Caco-2 (cell line): ENCODE measurements around the gene XIRP1. TPM values are rescaled to one million over a fixed set of nuclear protein-coding genes. Genes with fewer than 3 reads are reported as not detected.

ENCODE experiments used
- Bru-seq: library from RNA; stranded (reverse); fragments of 400-500 nt; gene quantifications from one replicate; lab custom pipeline; 2021; lab: Mats Ljungman, UMichigan
- BruChase-seq, 2 experiments: library from RNA; stranded (reverse); fragments of 400-500 nt; gene quantifications; one replicate each; lab custom pipeline; 2021; lab: Mats Ljungman, UMichigan
- BruUV-seq: library from RNA; stranded (reverse); fragments of 400-500 nt; replicated peaks from 2 replicates; lab custom pipeline; 2021; lab: Mats Ljungman, UMichigan
- CTCF ChIA-PET: fragments of 300-600 bp; sonication (Branson Sonifier 250); formaldehyde crosslinking; loops from one replicate; lab custom pipeline; 2022; ENCODE audit warnings: antibody characterized with exemption; lab: Charles Lee
- POLR2A ChIA-PET: fragments of 300-600 bp; sonication (Branson Sonifier 250); formaldehyde crosslinking; loops from one replicate; lab custom pipeline; 2022; ENCODE audit warnings: antibody characterized with exemption; lab: Charles Lee
- DNase-seq, 2 experiments: peaks; one replicate each; pipeline versions ENCODE4 v3.0.0 to v3.0.0-alpha.2; 2020 to 2022
- H3K27me3 ChIP-seq: replicated peaks from 2 replicates; pipeline ENCODE4 v1.6.0; 2011; ENCODE audit warnings: low read length; ENCODE audit not compliant: control insufficient read depth, insufficient read depth
- H3K36me3 ChIP-seq: 2 replicates; pipeline ENCODE4 v1.5.1; 2011; ENCODE audit warnings: low read length; ENCODE audit not compliant: control insufficient read depth, insufficient read depth
- H3K4me1 ChIP-seq: fragments of 250-450 bp; sonication (Bioruptor Pico); 2 replicates; pipeline ENCODE4 v1.5.1; 2020; ENCODE audit warnings: mild to moderate bottlenecking
- H3K4me3 ChIP-seq: 2 replicates; pipeline ENCODE4 v1.5.1; 2011; ENCODE audit warnings: low read depth, mild to moderate bottlenecking, control low read depth, low read length
- H3K9me3 ChIP-seq: fragments of 250-450 bp; sonication (Bioruptor Pico); 2 replicates; pipeline ENCODE4 v1.5.1; 2020; ENCODE audit warnings: mild to moderate bottlenecking, moderate library complexity
- H3K27ac Mint-ChIP-seq: one replicate; pipeline ENCODE4 v1.8.0; 2022; ENCODE audit warnings: mixed read lengths; ENCODE audit not compliant: unreplicated experiment
- H3K27me3 Mint-ChIP-seq: one replicate; pipeline ENCODE4 v1.8.0; 2022; ENCODE audit warnings: mixed read lengths; ENCODE audit not compliant: insufficient read depth, unreplicated experiment
- H3K36me3 Mint-ChIP-seq: one replicate; pipeline ENCODE4 v1.8.0; 2022; ENCODE audit warnings: mild to moderate bottlenecking, mixed read lengths; ENCODE audit not compliant: insufficient read depth, unreplicated experiment
- H3K4me1 Mint-ChIP-seq: one replicate; pipeline ENCODE4 v1.8.0; 2022; ENCODE audit warnings: low read depth, mixed read lengths; ENCODE audit not compliant: unreplicated experiment
- H3K4me3 Mint-ChIP-seq: one replicate; pipeline ENCODE4 v1.8.0; 2022; ENCODE audit warnings: mild to moderate bottlenecking, moderate library complexity, mixed read lengths; ENCODE audit not compliant: unreplicated experiment
- H3K9me3 Mint-ChIP-seq: one replicate; pipeline ENCODE4 v1.8.0; 2022; ENCODE audit warnings: mixed read lengths; ENCODE audit not compliant: unreplicated experiment
- intact Hi-C: fragments of 100-400 bp; cut with micrococcal nuclease; formaldehyde crosslinking; loops from one replicate; pipeline ENCODE4 v1.10.0; 2022; ENCODE audit not compliant: unreplicated experiment
- long read RNA-seq: library from polyadenylated mRNA; stranded (forward); transcript quantifications from one replicate; pipeline ENCODE4 v2.0.0, GENCODE V29; 2022
- total RNA-seq: library from RNA; stranded (reverse); gene quantifications from 2 replicates; pipeline ENCODE4 v1.2.3, GENCODE V29; 2022
- TF ChIP-seq, protein P1 (sequence below), 2 experiments: fragments of 200-600 bp in 1 of 2; IDR thresholded peaks; 1 replicate in 1 of 2; 2 replicates in 1 of 2; pipeline versions ENCODE4 v1.5.1 to v1.8.0; 2011 to 2022; ENCODE audit warnings: antibody characterized with exemption in 1 of 2, control low read depth in 1 of 2, inconsistent platforms in 1 of 2, low read depth in 1 of 2, low read length in 1 of 2, mild to moderate bottlenecking in 1 of 2, moderate library complexity in 1 of 2; ENCODE audit not compliant: insufficient read depth in 1 of 2, severe bottlenecking in 1 of 2, unreplicated experiment in 1 of 2

XIRP1 gene, protein sequence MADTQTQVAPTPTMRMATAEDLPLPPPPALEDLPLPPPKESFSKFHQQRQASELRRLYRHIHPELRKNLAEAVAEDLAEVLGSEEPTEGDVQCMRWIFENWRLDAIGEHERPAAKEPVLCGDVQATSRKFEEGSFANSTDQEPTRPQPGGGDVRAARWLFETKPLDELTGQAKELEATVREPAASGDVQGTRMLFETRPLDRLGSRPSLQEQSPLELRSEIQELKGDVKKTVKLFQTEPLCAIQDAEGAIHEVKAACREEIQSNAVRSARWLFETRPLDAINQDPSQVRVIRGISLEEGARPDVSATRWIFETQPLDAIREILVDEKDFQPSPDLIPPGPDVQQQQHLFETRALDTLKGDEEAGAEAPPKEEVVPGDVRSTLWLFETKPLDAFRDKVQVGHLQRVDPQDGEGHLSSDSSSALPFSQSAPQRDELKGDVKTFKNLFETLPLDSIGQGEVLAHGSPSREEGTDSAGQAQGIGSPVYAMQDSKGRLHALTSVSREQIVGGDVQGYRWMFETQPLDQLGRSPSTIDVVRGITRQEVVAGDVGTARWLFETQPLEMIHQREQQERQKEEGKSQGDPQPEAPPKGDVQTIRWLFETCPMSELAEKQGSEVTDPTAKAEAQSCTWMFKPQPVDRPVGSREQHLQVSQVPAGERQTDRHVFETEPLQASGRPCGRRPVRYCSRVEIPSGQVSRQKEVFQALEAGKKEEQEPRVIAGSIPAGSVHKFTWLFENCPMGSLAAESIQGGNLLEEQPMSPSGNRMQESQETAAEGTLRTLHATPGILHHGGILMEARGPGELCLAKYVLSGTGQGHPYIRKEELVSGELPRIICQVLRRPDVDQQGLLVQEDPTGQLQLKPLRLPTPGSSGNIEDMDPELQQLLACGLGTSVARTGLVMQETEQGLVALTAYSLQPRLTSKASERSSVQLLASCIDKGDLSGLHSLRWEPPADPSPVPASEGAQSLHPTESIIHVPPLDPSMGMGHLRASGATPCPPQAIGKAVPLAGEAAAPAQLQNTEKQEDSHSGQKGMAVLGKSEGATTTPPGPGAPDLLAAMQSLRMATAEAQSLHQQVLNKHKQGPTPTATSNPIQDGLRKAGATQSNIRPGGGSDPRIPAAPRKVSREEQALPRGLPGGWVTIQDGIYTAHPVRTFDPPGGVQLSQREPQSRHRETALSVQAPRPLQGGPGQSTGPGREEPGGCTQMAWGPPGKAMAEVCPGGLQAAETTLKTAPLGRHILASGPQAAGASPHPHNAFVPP (N-terminal part only)
- total RNA-seq: 0.14 TPM in 1 of 2 replicates, not detected in the other
- Bru-seq, nascent RNA: not detected
- BruChase-seq, experiment 1, labeled RNA remaining after a 2-hour chase: percentile 8 among the genes with signal in this experiment
- percentile 8 among the genes with signal in this experiment for BruChase-seq, experiment 2, labeled RNA remaining after a 6-hour chase
- long read RNA-seq: 0 reads

GRCh38 chr3:39192490-39193092, at the start of gene XIRP1:
XIRP1 (minus strand) TSS chr3:39192595; CDS start chr3:39189445, 3,150 bp downstream.
- H3K27ac Mint-ChIP-seq: no peak within 1 kb of the TSS
- Histone ChIP-seq H3K27me3 (no peaks in the 10 kb centered on the region), H3K36me3 (no peaks in the 10 kb centered on the region), H3K4me3 (no peak within 1 kb of the TSS), H3K4me1 (peaks cover 26% of the 10 kb centered on the region), H3K9me3 (no peaks in the 10 kb centered on the region)
- no peak for DNase-seq
- ChIA-PET POLR2A (no interaction called here), CTCF (interaction anchor here (0.6 to 5.0 kb wide), 2 partner anchors 95 to 104 kb away, joined by 11 to 132 read pairs; no protein-coding TSS in a partner anchor)
- no peaks in the 10 kb centered on the region for H3K9me3 Mint-ChIP-seq
- intact Hi-C loops: no loop called here
- peaks cover 26% of the 10 kb centered on the region for H3K4me1 Mint-ChIP-seq
- no TSS peak for BruUV-seq
- H3K27me3 Mint-ChIP-seq: peaks cover 3% of the 10 kb centered on the region
- no peaks in the 10 kb centered on the region for H3K36me3 Mint-ChIP-seq
- H3K4me3 Mint-ChIP-seq: no peak within 1 kb of the TSS
- TF ChIP-seq, protein P1, sequence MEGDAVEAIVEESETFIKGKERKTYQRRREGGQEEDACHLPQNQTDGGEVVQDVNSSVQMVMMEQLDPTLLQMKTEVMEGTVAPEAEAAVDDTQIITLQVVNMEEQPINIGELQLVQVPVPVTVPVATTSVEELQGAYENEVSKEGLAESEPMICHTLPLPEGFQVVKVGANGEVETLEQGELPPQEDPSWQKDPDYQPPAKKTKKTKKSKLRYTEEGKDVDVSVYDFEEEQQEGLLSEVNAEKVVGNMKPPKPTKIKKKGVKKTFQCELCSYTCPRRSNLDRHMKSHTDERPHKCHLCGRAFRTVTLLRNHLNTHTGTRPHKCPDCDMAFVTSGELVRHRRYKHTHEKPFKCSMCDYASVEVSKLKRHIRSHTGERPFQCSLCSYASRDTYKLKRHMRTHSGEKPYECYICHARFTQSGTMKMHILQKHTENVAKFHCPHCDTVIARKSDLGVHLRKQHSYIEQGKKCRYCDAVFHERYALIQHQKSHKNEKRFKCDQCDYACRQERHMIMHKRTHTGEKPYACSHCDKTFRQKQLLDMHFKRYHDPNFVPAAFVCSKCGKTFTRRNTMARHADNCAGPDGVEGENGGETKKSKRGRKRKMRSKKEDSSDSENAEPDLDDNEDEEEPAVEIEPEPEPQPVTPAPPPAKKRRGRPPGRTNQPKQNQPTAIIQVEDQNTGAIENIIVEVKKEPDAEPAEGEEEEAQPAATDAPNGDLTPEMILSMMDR (IDR thresholded peaks at IDR 0.05; ENCODE audit: insufficient read depth in 1 of 2, low read depth in 1 of 2, low read length in 1 of 2, severe bottlenecking in 1 of 2, unreplicated experiment in 1 of 2): no peak

- no peaks in the 10 kb centered on the region for H3K27me3 ChIP-seq
Measured at GRCh38 chr3:39241561-39241960, 49.2 kb upstream of the XIRP1 start.

More at GRCh38 chr3:39241561-39241960, 49.2 kb upstream of the XIRP1 start:
- no peak overlapping the region for H3K4me3 Mint-ChIP-seq
- H3K36me3 Mint-ChIP-seq: no peaks in the 10 kb centered on the region
- H3K36me3 ChIP-seq: no peaks in the 10 kb centered on the region
- TF ChIP-seq, protein P1 (IDR thresholded peaks at IDR 0.05; ENCODE audit: insufficient read depth in 1 of 2, low read depth in 1 of 2, low read length in 1 of 2, severe bottlenecking in 1 of 2, unreplicated experiment in 1 of 2): no peak
- peaks cover 31% of the 10 kb centered on the region for H3K27me3 Mint-ChIP-seq
- BruUV-seq: no TSS peak
- H3K4me1 Mint-ChIP-seq: no peaks in the 10 kb centered on the region
- intact Hi-C loops: no loop called here
- CTCF ChIA-PET: no interaction called here
- no peak for DNase-seq
- H3K4me3 ChIP-seq: no peak overlapping the region
- no peaks in the 10 kb centered on the region for H3K9me3 ChIP-seq
- no peaks in the 10 kb centered on the region for H3K9me3 Mint-ChIP-seq
- no peak overlapping the region for H3K27ac Mint-ChIP-seq
- no peaks in the 10 kb centered on the region for H3K4me1 ChIP-seq
- POLR2A ChIA-PET: no interaction called here
